GM12892 (cell line): ENCODE data around the gene GALNT9.

Experiments
- POLR2A ChIP-seq: IDR thresholded peaks from 2 replicates; pipeline ENCODE4 v1.6.1; 2011; ENCODE audit warnings: low read depth, low read length, control low read depth
- POLR2AphosphoS5 ChIP-seq: IDR thresholded peaks from 2 replicates; pipeline ENCODE4 v1.6.1; 2011; ENCODE audit warnings: low read depth, low read length, control low read depth
- TAF1 ChIP-seq: IDR thresholded peaks from 2 replicates; pipeline ENCODE4 v1.6.1; 2011; ENCODE audit warnings: low read depth, mild to moderate bottlenecking, control low read depth, low read length, borderline replicate concordance

DNA sequence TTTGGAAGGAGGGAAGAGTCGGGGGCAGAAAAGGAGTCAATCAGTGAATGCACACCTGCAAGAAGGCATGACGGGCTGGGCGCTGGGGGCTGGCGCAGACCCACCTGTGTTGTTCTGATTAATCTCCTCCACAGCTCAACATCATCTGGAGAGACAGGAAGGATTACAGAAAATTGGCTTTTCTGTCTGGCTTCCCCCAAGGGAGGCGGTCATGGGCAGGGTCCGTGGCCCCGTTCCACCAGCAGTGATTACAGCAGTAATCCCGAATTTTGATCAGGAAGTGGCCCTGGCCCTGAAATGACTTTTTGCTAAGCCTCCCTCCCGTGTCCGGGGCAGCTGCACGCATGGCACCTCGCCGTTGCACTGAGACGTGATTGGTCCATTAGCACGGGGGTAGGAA lies 24.4 kb upstream of the GALNT9 start:
- TF ChIP-seq POLR2A (no peak), POLR2AphosphoS5 (no peak), TAF1 (no peak)
